Gastroesophageal sphincter (tissue), 3 donors: ENCODE measurements around the gene ZACN.
"Not testable (repeated sequence)": the region's sequence is repeated elsewhere in the genome, so short reads cannot be mapped to it uniquely, and the experiment has no call there.

ENCODE experiments used
- EP300 ChIP-seq: sonication (generic); formaldehyde crosslinking; IDR thresholded peaks from one replicate; pipeline ENCODE4 v1.6.1; 2017; ENCODE audit warnings: antibody characterized with exemption, mild to moderate bottlenecking
- POLR2A ChIP-seq, 2 donors: fragments of 450-650 bp; IDR thresholded peaks; one replicate each; pipeline ENCODE4 v1.6.1; 2017; ENCODE audit warnings: antibody characterized with exemption in 2 of 2, mild to moderate bottlenecking in 2 of 2, moderate library complexity in 1 of 2
- POLR2AphosphoS5 ChIP-seq: sonication (generic); formaldehyde crosslinking; IDR thresholded peaks from one replicate; pipeline ENCODE4 v1.6.1; 2017; ENCODE audit warnings: antibody characterized with exemption
- TF ChIP-seq, protein P1 (sequence below), 4 experiments: fragments of 200-600 bp in 2 of 4; fragments of 450-650 bp in 2 of 4; sonication (generic) in 1 of 4; IDR thresholded peaks; one replicate each; pipeline ENCODE4 v1.5.1; 2017 to 2019; ENCODE audit warnings: antibody characterized with exemption in 4 of 4, mild to moderate bottlenecking in 2 of 4, moderate library complexity in 2 of 4

DNA sequence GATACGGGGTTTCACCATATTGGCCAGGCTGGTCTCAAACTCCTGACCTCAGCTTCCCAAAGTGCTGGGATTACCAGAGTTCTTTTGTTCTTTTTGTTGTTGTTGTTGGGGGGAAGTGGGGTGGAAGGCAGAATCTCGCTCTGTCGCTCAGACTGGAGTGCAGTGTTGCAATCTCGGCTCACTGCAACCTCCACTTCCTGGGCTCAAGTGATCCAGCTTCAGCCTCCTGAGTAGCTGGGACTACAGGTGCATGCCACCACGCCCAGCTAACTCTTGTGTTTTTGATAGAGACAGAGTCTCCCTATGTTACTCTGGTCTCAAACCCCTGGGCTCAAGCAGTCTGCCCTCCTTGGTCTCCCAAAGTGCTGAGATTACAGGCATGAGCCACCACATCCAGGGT lies 612 bp upstream of the ZACN start:
- TF ChIP-seq POLR2A (IDR thresholded peaks at IDR 0.05); EP300; POLR2AphosphoS5: not testable (repeated sequence)
- TF ChIP-seq, protein P1, sequence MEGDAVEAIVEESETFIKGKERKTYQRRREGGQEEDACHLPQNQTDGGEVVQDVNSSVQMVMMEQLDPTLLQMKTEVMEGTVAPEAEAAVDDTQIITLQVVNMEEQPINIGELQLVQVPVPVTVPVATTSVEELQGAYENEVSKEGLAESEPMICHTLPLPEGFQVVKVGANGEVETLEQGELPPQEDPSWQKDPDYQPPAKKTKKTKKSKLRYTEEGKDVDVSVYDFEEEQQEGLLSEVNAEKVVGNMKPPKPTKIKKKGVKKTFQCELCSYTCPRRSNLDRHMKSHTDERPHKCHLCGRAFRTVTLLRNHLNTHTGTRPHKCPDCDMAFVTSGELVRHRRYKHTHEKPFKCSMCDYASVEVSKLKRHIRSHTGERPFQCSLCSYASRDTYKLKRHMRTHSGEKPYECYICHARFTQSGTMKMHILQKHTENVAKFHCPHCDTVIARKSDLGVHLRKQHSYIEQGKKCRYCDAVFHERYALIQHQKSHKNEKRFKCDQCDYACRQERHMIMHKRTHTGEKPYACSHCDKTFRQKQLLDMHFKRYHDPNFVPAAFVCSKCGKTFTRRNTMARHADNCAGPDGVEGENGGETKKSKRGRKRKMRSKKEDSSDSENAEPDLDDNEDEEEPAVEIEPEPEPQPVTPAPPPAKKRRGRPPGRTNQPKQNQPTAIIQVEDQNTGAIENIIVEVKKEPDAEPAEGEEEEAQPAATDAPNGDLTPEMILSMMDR (IDR thresholded peaks at IDR 0.05) = not testable (repeated sequence)
